GM21515 (cell line): Measurements from ENCODE around the gene UPF3B.
"Not testable (repeated sequence)": the region's sequence is repeated elsewhere in the genome, so short reads cannot be mapped to it uniquely, and the experiment has no call there.

Source experiments
- ATAC-seq: cut with Tn5 transposase; IDR thresholded peaks from one replicate; pipeline ENCODE4 v1.9.1; 2021; ENCODE audit not compliant: unreplicated experiment

UPF3B gene, protein sequence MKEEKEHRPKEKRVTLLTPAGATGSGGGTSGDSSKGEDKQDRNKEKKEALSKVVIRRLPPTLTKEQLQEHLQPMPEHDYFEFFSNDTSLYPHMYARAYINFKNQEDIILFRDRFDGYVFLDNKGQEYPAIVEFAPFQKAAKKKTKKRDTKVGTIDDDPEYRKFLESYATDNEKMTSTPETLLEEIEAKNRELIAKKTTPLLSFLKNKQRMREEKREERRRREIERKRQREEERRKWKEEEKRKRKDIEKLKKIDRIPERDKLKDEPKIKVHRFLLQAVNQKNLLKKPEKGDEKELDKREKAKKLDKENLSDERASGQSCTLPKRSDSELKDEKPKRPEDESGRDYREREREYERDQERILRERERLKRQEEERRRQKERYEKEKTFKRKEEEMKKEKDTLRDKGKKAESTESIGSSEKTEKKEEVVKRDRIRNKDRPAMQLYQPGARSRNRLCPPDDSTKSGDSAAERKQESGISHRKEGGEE

DNA sequence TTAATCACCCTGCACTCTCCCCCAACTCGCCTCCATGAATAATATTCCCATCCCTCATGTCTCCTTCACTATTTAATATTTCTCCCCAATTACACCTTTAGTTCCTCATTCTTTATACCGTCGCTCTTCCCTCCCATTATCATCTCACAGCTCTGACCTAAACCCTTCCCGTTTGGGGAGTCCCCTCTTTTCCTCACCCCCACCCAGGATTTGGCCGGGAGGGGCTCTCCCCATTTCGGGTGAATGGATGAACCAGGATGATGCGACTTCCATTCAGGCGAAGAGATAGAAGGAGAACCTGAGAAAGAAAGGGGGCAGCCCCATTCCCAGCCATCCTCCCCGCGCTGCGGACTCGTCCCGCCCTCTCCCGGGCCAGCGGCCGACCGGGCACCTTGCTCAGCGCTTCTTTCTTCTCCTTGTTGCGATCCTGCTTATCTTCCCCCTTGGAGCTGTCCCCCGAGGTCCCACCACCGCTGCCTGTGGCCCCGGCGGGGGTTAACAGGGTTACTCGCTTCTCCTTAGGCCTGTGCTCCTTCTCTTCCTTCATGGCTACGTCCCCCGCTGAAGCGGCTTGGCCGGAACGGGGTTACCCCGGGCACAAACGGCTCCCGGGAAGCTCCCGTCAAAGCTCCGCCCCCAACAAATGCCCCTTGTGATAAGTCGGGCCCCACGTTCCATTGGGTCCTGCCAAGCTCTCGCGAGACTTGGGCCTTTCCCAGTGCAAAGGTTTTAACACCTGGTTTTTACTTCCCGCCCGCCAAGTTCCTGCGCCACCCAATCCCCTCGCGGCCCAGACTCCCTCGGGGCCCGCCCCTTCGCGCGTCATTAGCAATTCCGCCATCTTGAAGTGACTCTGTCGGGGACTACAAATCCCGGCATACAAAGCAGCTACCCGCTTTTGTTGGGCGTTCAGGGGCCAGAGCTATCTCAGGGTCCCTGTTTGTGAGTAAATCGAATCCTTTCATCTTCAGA, at the start of gene UPF3B:
Gene UPF3B (minus strand): TSS at position 582 of the 972 bp plus-strand sequence. CDS start 35 bp downstream, at position 547.
- ATAC-seq: peak; percentile 97

DNA sequence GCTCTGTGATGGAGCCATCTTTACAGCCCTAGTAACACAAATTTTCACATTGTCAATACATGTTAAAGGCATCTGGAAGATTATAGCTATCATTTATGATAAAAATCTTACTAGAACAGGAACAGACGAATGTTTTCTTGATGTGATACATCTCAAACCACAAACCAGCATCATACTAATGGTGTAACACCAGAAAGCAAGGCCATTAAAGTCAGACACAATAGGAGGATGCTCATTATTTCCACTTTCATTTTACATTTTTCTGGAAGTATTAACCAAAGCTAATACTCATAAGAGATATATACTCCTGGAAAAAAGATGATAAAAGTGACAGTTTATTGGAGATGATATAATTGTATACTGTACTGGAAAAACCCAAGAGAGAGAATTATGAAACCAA, 48.2 kb upstream of the UPF3B start:
- no peak for ATAC-seq

DNA sequence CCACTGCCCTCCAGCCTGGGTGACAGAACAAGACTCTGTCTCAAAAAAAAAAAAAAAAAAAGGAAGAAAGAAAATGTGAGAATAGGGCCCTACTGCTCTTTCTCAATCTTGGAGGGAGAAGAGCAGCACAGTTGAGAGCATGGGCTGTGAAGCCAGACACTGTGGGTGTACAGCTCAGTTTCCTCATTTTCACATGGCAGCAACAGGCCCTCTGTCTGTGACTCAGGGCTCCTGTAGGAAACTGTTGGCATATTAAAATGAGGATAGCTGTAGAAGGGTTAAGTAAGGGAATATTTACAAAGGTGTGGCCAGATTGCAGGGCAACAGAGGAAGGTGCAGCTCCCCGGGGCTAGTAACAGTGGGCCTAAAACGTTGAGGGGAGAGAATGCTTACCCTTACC, 46.4 kb upstream of the UPF3B start:
- no peak for ATAC-seq

DNA sequence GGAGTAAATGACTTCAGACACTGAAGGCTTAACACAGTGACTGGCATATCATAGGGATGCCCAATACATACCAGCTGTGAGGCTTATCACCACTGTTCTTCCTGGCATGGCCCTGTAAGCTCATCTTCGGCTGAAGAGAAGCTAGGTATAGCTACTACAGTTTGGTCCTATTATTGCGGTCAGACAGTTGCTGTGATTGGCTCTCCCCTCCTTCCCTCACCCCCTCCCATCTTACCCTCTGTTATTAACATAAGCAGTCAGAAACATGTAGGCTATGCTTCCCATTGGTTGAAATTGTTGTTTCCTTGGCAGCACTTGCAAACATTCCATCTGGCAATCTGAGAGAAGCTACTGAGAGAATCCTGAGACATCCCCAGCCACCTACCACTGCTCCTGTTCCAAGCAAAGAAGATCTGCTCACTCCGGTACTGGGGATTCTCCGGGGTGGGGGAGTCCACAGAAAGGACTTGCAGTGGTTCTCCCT, 43.1 kb upstream of the UPF3B start, which contains the start of gene AKAP14:
Gene AKAP14 (plus strand): TSS at position 51 of the 484 bp plus-strand sequence. CDS start 7,331 bp downstream, outside the sequence.
- ATAC-seq: no peak

DNA sequence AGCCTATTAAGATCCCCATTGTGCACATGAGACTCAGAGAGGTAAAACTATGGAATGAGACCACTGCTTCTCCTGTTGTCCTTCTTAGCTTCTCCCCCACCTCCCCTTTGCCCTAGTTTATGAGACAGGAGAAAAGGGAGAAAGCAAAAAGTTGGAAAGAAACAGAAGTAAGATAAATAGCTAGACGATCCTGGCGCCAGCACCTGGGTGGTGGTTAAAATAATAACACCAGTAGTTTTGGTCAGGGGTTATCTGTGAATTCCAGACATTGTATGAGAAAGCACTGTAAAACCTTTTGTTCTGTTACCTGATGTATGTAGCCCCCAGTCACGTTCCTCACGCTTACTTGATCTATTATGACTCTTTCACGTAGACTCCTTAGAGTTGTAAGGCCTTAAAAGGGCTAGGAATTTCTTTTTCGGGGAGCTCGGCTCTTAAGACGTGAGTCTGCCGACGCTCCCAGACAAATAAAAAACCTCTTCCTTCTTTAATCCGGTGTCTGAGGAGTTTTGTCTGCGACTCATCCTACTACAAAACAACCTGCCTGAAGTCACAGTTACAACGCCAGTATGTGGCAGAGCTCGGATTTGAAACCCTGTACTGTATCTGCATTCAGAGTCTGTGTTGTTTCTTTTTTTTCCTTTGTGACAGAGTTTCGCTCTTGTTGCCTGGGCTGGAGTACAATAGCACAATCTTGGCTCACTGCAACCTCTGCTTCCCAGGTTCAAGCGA, 39.4 kb upstream of the UPF3B start:
- ATAC-seq: not testable (repeated sequence)

DNA sequence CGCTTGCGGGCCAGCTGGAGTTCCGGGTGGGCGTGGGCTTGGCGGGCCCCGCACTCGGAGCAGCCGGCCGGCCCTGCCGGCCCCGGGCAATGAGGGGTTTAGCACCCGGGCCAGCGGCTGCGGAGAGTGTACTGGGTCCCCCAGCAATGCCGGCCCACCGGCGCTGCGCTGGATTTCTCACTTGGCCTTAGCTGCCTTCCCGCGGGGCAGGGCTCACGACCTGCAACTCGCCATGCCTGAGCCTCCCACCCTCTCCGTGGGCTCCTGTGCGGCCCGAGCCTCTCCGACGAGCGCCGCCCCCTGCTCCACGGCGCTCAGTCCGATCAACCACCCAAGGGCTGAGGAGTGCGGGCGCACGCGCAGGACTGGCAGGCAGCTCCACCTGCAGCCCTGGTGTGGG, 37.9 kb upstream of the UPF3B start:
- not testable (repeated sequence) for ATAC-seq

DNA sequence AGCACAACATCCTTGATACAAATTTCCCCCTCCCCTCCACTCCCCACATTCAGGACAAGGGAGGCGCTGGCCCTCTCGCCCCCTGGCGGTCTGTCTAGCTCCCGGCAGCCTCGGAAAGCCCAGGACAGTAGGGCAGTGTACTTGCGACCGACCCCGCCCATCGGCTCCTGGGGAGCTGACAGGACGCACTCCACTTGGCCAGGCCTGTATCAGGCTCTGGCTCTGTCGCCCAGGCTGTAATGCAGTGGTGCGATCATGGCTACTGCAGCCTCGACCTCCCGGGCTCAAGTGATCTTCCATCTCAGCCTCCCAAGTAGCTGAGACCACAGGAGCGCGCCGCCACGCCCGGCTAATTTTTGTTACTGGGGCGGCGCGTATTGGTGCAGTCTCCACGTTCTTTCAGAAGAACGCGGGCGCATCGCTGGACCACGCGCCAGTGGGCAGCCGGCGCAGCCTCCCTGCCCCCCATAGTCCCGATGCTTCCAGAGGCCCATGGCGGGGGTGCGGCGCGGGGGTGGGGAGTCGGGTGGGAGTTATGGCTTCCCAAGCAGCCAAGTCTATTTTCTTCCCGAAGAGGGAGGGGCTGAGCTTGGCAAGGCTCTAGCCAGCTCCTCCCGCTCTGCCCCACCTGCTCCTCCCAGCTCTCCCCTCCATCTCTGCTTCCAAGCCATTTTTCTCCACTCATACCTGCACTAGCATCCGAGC, 35.1 kb upstream of the UPF3B start:
- no peak for ATAC-seq

DNA sequence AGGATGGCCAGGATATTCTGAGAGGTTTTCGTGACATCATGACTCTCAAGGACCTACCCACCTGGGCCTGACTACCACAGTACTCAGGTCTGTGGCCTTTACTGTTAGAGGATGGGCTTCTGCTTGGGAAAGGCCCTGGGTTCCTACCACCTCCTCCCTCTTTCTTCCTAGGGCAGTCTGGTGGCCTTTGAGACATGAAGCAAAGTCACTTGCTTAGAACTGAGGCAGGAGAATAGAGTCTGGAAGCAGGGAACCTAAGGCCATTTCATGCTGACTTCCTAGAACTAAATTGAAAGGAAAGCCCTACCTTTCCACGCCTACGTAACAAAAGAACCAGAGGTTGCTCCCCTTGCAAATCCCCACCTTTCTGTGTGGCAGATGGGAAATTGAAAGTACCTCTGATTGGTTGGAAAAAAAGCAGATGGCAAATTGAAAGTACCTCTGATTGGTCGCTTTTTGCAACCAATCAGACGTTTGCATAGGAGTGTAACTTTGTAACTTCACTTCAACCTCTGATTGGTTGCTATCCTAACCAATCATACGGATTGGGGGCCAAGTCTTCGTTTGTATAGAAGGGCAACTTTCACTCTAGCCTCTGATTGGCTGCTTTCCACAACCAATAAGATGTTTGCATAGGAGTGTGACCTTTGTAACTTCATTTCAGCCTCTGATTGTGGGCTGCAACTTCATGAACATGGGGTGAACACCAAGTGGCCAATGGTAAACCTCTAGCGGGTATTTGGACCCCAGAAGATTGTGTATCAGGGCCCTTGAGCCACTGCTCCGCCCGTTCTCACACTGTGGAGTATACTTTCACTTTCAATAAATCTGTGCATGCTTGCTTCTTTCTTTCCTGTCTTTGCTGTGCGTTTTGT, 33.0 kb upstream of the UPF3B start:
- ATAC-seq: no peak

DNA sequence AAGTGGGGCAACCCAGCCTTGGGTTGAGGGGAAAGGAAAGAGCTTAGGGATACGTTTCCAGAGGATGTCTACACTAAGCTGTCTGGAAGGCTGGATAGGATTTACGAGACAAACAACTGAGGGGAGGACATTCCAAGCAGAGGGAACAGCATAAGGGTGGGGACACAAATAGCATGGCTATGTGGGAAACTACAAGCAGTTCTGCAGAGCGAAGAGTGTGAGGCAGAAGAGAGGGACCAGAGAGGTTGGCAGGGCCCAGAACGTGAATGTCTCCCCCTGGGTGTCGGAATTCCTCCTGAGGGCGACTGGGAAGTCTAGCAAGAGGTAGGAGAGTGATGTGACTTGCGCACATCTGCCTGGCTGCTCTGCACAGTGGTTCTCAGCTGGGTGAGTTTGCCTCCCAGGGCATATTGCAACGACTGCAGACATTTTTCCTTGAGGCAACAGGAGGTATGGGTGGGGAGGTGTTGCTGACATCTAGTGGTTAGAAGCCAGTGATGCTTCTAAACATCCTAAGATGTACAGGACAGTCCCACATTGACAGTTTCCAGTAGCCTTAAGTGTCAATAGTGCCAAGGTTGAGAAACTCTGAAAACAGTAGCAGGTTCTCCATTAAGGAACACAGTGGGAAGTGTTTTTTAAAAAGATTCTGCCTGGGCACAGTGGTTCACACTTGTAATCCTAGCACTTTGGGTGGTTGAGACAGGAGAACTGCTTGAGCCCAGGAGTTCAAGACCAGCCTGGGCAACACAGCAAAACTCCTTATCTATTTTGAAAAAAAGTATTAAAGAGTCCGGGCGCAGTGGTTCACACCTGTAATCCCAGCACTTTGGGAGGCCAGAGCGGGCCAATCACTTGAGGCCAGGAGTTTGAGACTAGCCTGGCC, 28.0 kb upstream of the UPF3B start:
- ATAC-seq: peak; percentile 73

DNA sequence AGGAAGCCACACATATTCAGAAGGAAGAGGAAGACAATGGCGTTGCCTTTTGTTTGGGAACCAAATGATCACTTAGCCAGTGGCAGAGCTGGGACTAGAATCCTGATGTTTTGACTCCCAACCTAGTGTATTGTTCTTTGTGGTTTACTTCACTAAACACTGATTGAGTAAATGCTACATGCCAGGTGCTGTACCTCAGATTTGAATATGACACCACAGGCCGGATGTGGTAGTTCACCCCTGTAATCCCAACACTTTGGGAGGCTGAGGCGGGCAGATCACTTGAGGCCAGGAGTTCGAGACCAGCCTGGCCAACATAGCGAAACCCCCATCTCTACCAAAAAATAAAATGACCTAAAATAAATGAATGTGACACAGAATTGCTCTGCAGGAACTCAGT, 27.3 kb upstream of the UPF3B start:
- no peak for ATAC-seq

DNA sequence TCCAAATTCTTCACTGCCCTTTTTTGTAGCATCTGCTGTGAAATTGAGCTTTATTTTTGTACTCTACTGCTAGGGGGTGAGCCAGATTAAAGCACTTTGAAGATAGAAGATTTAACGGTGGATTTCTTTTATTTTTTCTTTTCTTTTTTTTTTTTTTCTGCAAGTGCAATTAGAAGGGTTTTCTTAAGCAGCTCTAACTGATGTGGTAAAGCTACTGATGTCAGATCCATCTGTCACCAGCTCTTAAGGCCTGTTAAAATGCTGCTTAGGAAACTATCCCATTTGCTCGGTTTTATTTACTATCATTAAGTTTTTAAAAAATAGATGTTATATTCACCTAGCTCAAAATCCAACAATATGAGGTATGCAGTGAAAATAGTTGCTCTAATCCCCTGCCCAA, 26.0 kb upstream of the UPF3B start:
- no peak for ATAC-seq

DNA sequence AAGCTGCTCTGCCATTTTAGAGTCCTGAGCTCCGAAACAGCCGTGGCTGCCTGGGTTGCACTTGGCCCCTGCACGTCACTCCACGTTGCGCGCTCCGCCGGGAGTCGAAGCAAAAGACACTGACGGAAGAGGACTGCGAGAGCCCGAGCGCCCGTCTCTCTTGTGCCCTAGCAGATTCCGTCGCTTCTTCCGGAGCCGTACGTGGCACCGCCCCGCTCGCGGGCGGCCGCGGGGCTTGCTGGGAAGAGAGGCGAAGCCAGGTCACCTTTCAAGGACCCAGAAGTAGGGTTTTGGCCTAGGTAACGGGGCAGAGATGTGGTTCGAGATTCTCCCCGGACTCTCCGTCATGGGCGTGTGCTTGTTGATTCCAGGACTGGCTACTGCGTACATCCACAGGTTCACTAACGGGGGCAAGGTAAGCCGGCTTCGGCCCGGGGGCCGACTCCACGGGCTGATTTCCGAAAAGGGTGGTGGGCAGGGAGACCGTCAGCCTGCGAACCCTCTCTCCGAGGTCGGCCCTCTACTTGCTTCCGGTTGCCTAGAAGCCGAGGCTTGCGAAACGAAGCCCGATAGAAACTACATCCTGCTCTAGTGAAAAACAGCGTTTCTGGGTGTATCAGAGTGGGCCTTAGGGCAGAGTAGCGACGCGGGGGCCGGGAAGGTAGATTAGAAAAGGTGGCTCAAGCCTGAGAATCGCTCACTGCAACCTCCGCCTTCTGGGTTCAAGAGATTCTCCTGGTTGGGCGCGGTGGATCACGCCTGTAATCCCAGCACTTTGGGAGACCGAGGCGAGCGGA, 19.0 kb upstream of the UPF3B start, which contains the start of the genes NDUFA1 and RNF113A:
Gene NDUFA1 (plus strand): TSS at position 234 of the 797 bp plus-strand sequence. CDS start 80 bp downstream, at position 314.
Gene RNF113A (minus strand): TSS at position 135 of the 797 bp plus-strand sequence. CDS start 120 bp downstream, at position 15.
- ATAC-seq: peak; percentile 96

DNA sequence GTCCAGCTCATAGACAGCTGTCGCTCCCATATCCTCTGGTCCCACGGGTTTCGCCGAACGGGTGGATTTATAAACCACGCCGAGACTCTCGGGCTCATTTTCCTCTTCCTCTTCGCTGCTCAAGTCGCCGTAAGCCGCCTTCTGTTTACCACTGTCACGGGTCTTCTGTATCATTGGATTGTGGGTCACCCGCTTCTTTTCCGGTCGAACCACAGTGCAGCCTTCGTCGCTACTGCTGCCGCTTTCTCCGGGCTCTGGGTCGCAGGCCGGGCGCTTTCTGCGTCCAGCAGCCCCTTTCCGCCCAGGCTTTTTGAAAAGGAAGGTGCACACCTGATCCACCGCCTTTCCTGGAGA, 18.5 kb upstream of the UPF3B start:
- peak; percentile 28 for ATAC-seq

DNA sequence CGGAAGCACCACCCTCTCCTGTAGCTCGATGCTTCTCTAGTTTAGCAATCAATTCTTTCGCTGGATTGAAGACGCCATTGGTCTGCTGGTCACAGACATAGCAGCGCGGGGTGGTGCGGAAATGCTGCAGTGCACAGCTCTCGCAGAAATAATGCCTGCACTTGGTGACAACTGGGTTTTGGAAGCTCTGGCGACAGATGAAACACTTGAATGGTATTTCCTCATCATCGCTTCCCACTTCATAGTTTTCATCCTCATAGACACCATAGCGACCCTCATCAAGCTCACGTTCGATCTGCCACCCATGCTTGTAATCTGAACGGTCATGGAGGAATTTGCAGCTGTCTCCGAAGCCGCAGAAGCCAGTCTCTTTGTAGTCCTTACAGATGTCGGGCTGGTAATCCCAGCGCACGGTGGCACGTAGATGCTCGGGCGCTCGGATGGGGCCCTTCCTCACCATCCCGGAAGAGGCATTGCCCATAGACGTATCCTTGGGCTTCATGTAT, 17.9 kb upstream of the UPF3B start:
- peak; percentile 19 for ATAC-seq

DNA sequence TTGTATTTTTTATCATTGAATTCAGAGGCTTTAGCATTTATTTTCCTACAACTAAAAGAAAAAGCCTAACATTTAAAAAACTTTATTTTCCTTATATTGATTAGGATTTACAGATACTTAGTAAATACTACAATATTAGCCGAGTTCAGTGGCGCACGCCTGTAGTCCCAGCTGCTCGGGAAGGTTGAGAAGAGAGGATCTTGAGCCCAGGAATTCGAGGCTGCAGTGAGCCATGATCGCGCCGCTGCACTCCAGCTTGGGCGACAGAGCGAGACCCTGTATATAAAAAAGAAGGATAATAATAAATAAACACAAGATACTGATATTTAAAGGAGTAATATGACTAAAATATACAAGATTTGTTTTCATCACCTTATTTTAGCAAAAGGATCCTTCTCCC, 681 bp upstream of the UPF3B start:
- no peak for ATAC-seq

DNA sequence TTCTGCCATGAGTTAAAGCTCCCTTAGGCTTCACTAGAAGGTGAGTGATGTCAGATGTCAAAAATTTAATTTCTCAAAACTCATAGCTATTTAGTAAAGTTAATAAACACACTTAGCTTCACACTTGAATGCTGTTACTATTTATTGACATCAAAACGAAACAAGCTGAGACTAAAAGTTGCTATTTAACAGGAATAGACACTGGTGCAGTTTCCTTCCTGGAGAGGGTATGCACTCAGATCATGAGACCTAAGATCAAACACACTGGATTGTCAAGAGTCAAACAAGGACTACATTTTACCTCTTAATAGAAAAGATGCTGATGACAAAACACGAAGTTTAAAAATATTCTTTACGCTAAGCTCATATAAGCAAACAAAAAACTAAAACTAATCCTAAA, 18.9 kb downstream of the UPF3B start:
- ATAC-seq: no peak

DNA sequence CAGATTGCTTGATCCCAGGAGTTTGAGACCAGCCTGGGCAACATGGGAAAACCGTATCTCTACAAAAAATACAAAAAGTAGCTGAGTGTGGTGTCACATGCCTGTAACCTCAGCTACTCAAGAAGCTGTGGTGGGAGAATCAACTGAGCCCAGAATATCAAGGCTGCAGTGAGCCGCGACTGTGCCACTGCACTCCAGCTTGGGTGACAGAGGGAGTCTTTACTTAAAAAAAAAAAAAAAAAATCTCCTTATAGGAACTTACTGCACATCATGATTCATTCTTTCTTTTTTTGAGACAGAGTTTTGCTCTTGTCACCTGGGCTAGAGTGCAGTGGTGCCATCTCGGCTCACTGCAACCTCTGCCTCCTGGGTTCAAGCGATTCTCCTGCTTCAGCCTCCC, 24.3 kb downstream of the UPF3B start:
- no peak for ATAC-seq
